Measurements from ENCODE around the gene IP6K1.
A peak's percentile ranks its signal among the peaks of the same experiment; 100 is the strongest.

The IP6K1 gene

DNA sequence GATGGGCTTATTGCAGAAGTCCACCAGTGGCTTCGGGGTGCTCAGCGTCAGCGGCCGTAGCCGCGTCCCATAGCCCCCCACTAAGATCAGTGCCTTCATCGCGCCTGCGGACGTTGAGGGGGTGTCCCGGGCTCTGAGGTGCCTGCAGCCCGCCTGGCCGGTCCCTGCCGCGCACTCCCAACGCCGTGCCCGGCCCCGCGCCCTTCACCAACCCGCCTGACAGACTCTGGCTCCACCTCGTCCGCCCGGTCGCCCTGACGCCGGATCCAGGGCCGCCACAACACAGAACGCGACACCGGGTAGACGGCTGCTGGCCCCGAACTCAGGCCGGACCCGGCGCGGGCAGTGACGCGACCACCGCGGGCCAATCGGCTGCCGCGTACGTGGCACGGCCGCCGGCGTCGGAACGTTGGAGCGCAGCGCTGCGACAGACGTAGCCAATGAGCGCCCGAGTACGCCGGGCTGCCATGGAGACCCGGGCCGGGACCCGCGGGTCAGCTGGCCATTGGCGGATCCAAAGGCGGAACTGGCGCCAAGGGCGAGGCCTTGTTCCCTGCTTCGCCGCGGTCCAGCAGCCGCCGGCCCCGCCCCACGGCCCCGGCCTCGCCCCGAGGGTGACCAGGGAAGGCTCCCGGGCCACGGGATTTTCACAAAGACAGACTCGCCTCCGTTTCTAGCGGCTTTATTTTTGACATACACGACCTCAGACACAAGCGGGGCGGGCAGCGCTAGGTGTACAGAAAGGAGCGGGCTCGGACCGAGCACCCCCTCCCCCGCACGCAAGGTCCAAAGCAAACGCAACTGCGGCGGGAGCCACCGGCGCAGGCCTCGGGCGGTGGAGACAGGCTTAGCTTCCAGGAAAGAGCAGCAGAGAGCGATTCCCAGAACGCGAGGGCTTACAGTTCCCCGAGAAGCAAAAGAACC lies 62.5 kb downstream of the IP6K1 start, which contains the start of gene GMPPB:
GMPPB (minus strand) TSS at position 324 of the 924 bp plus-strand sequence; CDS start at position 99, 225 bp downstream.
- H3K18ac ChIP-seq (ENCODE audit: low read depth in 1 of 2, low read length in 2 of 2) = peak within 1 kb of the TSS; percentile 76 to 88
- peaks cover 38% of the 10 kb centered on the region for H3K79me1 ChIP-seq (replicated peaks; ENCODE audit: low read length, poor library complexity, severe bottlenecking)
- WGBS = 2% methylated on average over 90 of the region's 102 CpGs
- H3K9ac ChIP-seq (ENCODE audit: low read length) = peak within 1 kb of the TSS; percentile 98
- no peak within 1 kb of the TSS for H2BK5ac ChIP-seq (ENCODE audit: low read depth, low read length, poor library complexity, severe bottlenecking)
- peak within 1 kb of the TSS; percentile 59 for H2BK120ac ChIP-seq (ENCODE audit: low read depth, low read length)
- peak within 1 kb of the TSS; percentile 88 for H4K91ac ChIP-seq (ENCODE audit: low read length)
- peak within 1 kb of the TSS; percentile 45 for H2AK5ac ChIP-seq (ENCODE audit: low read length, severe bottlenecking)
- H3K4me2 ChIP-seq (ENCODE audit: low read length, poor library complexity, severe bottlenecking) = peak within 1 kb of the TSS; percentile 84
- H3K4me3 ChIP-seq (ENCODE audit: insufficient read depth in 1 of 2, low read depth in 1 of 2, low read length in 2 of 2) = peak within 1 kb of the TSS; percentile 84 to 92
- peak within 1 kb of the TSS; percentile 64 for H3K27ac ChIP-seq (ENCODE audit: low read length, poor library complexity, severe bottlenecking)
- peak within 1 kb of the TSS; percentile 94 for H4K8ac ChIP-seq (ENCODE audit: low read length)
- H3K4ac ChIP-seq (ENCODE audit: low read depth in 1 of 2, low read length in 2 of 2) = peak within 1 kb of the TSS; percentile 85 to 92
- H2BK12ac ChIP-seq (ENCODE audit: low read length in 2 of 2) = peak within 1 kb of the TSS in 1 of 2 experiments; percentile 38
- H3K27me3 ChIP-seq (ENCODE audit: control insufficient read depth in 1 of 2, insufficient read depth in 1 of 2, low read length in 2 of 2) = no peaks in the 10 kb centered on the region
- peak within 1 kb of the TSS; percentile 48 for H2AFZ ChIP-seq (ENCODE audit: low read depth, low read length)
- H3K36me3 ChIP-seq (ENCODE audit: control insufficient read depth in 1 of 2, insufficient read depth in 2 of 2, low read depth in 1 of 2, low read length in 2 of 2) = peaks cover 64% of the 10 kb centered on the region in 2 experiments
- no peak within 1 kb of the TSS for H2BK15ac ChIP-seq (ENCODE audit: low read depth, poor library complexity, severe bottlenecking)
- H3K4me1 ChIP-seq (ENCODE audit: control insufficient read depth, insufficient read depth, low read depth, low read length) = peaks cover 30% of the 10 kb centered on the region
- H3K14ac ChIP-seq (ENCODE audit: low read length in 2 of 2) = peak within 1 kb of the TSS in 1 of 2 experiments; percentile 88
- H3K23ac ChIP-seq (ENCODE audit: low read length in 2 of 2) = peak within 1 kb of the TSS in 1 of 2 experiments; percentile 29
- peak; percentile 98 for DNase-seq
- no peaks in the 10 kb centered on the region for H3K9me3 ChIP-seq (ENCODE audit: control insufficient read depth, low read length)

DNA sequence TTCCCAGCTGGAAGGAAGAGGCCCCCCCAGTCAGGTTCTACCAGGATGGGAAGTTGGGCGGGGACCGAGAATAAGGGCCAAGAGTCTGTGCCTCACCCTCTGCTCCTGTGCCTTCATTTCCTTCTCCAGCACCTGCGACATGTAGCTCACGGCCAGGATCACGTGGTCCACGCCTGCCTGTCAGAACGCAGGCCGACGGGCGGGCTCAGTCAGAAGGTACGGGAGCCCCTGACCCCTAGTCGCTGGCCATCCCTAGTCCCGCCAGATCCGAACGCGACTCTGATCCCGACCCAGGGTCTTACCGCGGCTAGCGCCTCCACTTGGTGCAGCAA lies 63.1 kb downstream of the IP6K1 start:
- H3K4me1 ChIP-seq (ENCODE audit: control insufficient read depth, insufficient read depth, low read depth, low read length) = peaks cover 33% of the 10 kb centered on the region
- peaks cover 38% of the 10 kb centered on the region for H3K79me1 ChIP-seq (replicated peaks; ENCODE audit: low read length, poor library complexity, severe bottlenecking)
- no peak overlapping the region for H2BK15ac ChIP-seq (ENCODE audit: low read depth, poor library complexity, severe bottlenecking)
- H3K18ac ChIP-seq (ENCODE audit: low read depth in 1 of 2, low read length in 2 of 2) = peak overlapping the region; percentile 76 to 79
- peak overlapping the region; percentile 94 for H4K8ac ChIP-seq (ENCODE audit: low read length)
- H3K9me3 ChIP-seq (ENCODE audit: control insufficient read depth, low read length) = no peaks in the 10 kb centered on the region
- DNase-seq = peak; percentile 60
- peak overlapping the region; percentile 40 for H2BK120ac ChIP-seq (ENCODE audit: low read depth, low read length)
- WGBS = 1% methylated on average over 20 of the region's 20 CpGs
- H3K4ac ChIP-seq (ENCODE audit: low read depth in 1 of 2, low read length in 2 of 2) = peak overlapping the region; percentile 82
- H3K23ac ChIP-seq (ENCODE audit: low read length in 2 of 2) = no peak overlapping the region
- peak overlapping the region; percentile 57 for H3K4me2 ChIP-seq (ENCODE audit: low read length, poor library complexity, severe bottlenecking)
- no peak overlapping the region for H3K27ac ChIP-seq (ENCODE audit: low read length, poor library complexity, severe bottlenecking)
- no peaks in the 10 kb centered on the region for H3K27me3 ChIP-seq (ENCODE audit: control insufficient read depth in 1 of 2, insufficient read depth in 1 of 2, low read length in 2 of 2)
- peak overlapping the region; percentile 98 for H3K9ac ChIP-seq (ENCODE audit: low read length)
- no peak overlapping the region for H2BK12ac ChIP-seq (ENCODE audit: low read length in 2 of 2)
- peak overlapping the region; percentile 84 to 92 for H3K4me3 ChIP-seq (ENCODE audit: insufficient read depth in 1 of 2, low read depth in 1 of 2, low read length in 2 of 2)
- peak overlapping the region in 1 of 2 experiments; percentile 88 for H3K14ac ChIP-seq (ENCODE audit: low read length in 2 of 2)
- H2BK5ac ChIP-seq (ENCODE audit: low read depth, low read length, poor library complexity, severe bottlenecking) = no peak overlapping the region
- H2AK5ac ChIP-seq (ENCODE audit: low read length, severe bottlenecking) = no peak overlapping the region
- H3K36me3 ChIP-seq (ENCODE audit: control insufficient read depth in 1 of 2, insufficient read depth in 2 of 2, low read depth in 1 of 2, low read length in 2 of 2) = peaks cover 61 to 71% of the 10 kb centered on the region in 2 experiments
- no peak overlapping the region for H2AFZ ChIP-seq (ENCODE audit: low read depth, low read length)
- peak overlapping the region; percentile 76 for H4K91ac ChIP-seq (ENCODE audit: low read length)

DNA sequence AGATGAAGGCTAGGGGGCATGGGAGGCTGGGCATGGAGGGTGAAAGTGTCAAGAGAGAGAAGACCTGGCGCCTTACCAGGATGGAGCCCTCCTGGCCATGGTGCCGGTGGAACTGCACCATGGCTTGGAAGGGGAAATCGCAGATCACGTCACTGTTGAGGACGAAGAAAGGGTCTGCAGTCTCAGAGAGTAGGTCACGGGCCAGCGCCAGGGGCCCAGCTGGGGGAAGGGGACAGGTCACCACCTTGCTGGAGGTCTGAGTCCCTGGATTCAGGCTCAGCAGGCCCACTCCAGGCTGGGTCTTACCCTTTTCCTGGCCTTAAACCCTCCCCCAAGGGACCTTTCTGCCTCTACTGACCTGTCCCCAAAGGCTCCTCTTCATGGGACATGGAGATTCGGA lies 63.4 kb downstream of the IP6K1 start:
- no peak overlapping the region for H3K14ac ChIP-seq (ENCODE audit: low read length in 2 of 2)
- H3K4ac ChIP-seq (ENCODE audit: low read depth in 1 of 2, low read length in 2 of 2) = no peak overlapping the region
- H2AFZ ChIP-seq (ENCODE audit: low read depth, low read length) = no peak overlapping the region
- no peak overlapping the region for H2BK120ac ChIP-seq (ENCODE audit: low read depth, low read length)
- H4K91ac ChIP-seq (ENCODE audit: low read length) = no peak overlapping the region
- H2BK15ac ChIP-seq (ENCODE audit: low read depth, poor library complexity, severe bottlenecking) = no peak overlapping the region
- DNase-seq = no peak
- H3K27me3 ChIP-seq (ENCODE audit: control insufficient read depth in 1 of 2, insufficient read depth in 1 of 2, low read length in 2 of 2) = no peaks in the 10 kb centered on the region
- H2BK5ac ChIP-seq (ENCODE audit: low read depth, low read length, poor library complexity, severe bottlenecking) = no peak overlapping the region
- no peak overlapping the region for H3K27ac ChIP-seq (ENCODE audit: low read length, poor library complexity, severe bottlenecking)
- no peak overlapping the region for H4K8ac ChIP-seq (ENCODE audit: low read length)
- peaks cover 33% of the 10 kb centered on the region for H3K4me1 ChIP-seq (ENCODE audit: control insufficient read depth, insufficient read depth, low read depth, low read length)
- H3K79me1 ChIP-seq (replicated peaks; ENCODE audit: low read length, poor library complexity, severe bottlenecking) = peaks cover 37% of the 10 kb centered on the region
- H3K9me3 ChIP-seq (ENCODE audit: control insufficient read depth, low read length) = no peaks in the 10 kb centered on the region
- 83% methylated on average over 8 of the region's 8 CpGs for WGBS
- peaks cover 57 to 71% of the 10 kb centered on the region in 2 experiments for H3K36me3 ChIP-seq (ENCODE audit: control insufficient read depth in 1 of 2, insufficient read depth in 2 of 2, low read depth in 1 of 2, low read length in 2 of 2)
- peak overlapping the region; percentile 57 for H3K4me2 ChIP-seq (ENCODE audit: low read length, poor library complexity, severe bottlenecking)
- H2AK5ac ChIP-seq (ENCODE audit: low read length, severe bottlenecking) = no peak overlapping the region
- H2BK12ac ChIP-seq (ENCODE audit: low read length in 2 of 2) = no peak overlapping the region
- peak overlapping the region; percentile 84 to 92 for H3K4me3 ChIP-seq (ENCODE audit: insufficient read depth in 1 of 2, low read depth in 1 of 2, low read length in 2 of 2)
- H3K9ac ChIP-seq (ENCODE audit: low read length) = peak overlapping the region; percentile 98
- H3K18ac ChIP-seq (ENCODE audit: low read depth in 1 of 2, low read length in 2 of 2) = no peak overlapping the region
- no peak overlapping the region for H3K23ac ChIP-seq (ENCODE audit: low read length in 2 of 2)

Data from mesenchymal stem cell (in vitro differentiated cells and primary cell).